ENCODE measurements around the gene ECE1. TPM values are rescaled to one million over a fixed set of nuclear protein-coding genes. Genes with fewer than 3 reads are reported as not detected.

The ECE1 gene
- total and polyA plus RNA-seq, 10 of the 15 experiments (the other 5 are each of a cell fraction or from before 2014, with no cell fraction given), result 0.97 to 81.0 (median 37.0) TPM

DNA sequence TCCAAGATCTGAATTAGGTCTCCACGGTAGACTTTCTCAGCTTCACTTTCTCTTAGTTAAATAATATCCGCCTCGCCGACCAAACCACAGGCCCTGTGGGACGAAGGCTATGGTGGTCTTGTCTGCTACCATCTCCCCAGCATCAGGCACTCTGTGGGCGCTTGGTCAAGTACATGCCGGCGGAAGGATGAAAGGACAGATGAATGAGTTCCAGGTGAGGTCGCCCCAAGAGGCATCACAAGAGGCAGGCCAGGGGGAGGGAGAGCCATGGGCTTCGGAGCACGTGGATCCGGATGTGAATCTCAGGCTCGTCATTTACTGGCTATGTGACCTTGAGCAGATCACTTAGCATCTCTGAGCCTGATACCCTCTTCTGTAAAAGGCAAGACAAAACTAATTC lies 33.5 kb downstream of the ECE1 start:
- Histone ChIP-seq H3K4me1 (ENCODE audit: control insufficient read depth, insufficient read depth, low read length) (no peaks in the 10 kb centered on the region), H2AFZ (ENCODE audit: control insufficient read depth, low read depth, low read length) (no peak overlapping the region), H3K79me2 (ENCODE audit: control insufficient read depth, insufficient read depth, low read length) (no peaks in the 10 kb centered on the region), H3K27ac (ENCODE audit: control insufficient read depth, insufficient read depth) (no peak overlapping the region), H3K27me3 (replicated peaks in 1 of 2; ENCODE audit: control insufficient read depth in 2 of 2, insufficient read depth in 2 of 2, low read length in 1 of 2) (no peaks in the 10 kb centered on the region), H3K4me3 (no peak overlapping the region), H3K9ac (ENCODE audit: control insufficient read depth, insufficient read depth, low read length) (no peak overlapping the region), H3K4me2 (ENCODE audit: control insufficient read depth, insufficient read depth) (no peak overlapping the region), H3K36me3 (ENCODE audit: control insufficient read depth in 2 of 2, insufficient read depth in 2 of 2, low read length in 1 of 2) (peaks cover 6 to 30% of the 10 kb centered on the region in 2 experiments; a peak in 3 of 4 replicates), H3K9me3 (replicated peaks; ENCODE audit: control insufficient read depth, insufficient read depth, low read length) (no peaks in the 10 kb centered on the region), H4K20me1 (ENCODE audit: control insufficient read depth, insufficient read depth) (no peaks in the 10 kb centered on the region)
- in situ Hi-C loops (cut with MboI), result loop anchor here (5.0 kb wide), 1 partner anchor 111 kb away; no protein-coding TSS in a partner anchor
- intact Hi-C loops (cut with micrococcal nuclease; ENCODE audit: unreplicated experiment), result no loop called here
- ChIA-PET RAD21 (ENCODE audit: unreplicated experiment) (interaction anchor here (1.7 to 8.3 kb wide), 2 partner anchors 88 to 111 kb away, joined by 4 to 132 read pairs; no protein-coding TSS in a partner anchor), POLR2A (no interaction called here), CTCF (interaction anchor here (1.0 to 6.7 kb wide), 5 partner anchors 14 to 111 kb away, joined by 3 to 207 read pairs (median 20); partner anchors contain the start of gene ECE1), SMC1A (ENCODE audit: uncharacterized antibody, unreplicated experiment) (interaction anchor here (1.1 to 3.5 kb wide), 2 partner anchors 24 to 110 kb away, joined by 3 to 82 read pairs; no protein-coding TSS in a partner anchor)
- 70% methylated on average over 13 of the region's 13 CpGs for WGBS (ENCODE audit: insufficient coverage, insufficient replicate concordance, low lambda C conversion rate, missing lambda C conversion rate)
- TF ChIP-seq POLR2AphosphoS5 (IDR thresholded peaks at IDR 0.05; ENCODE audit: low read length) (no peak), GABPA (IDR thresholded peaks at IDR 0.05; ENCODE audit: low read depth) (no peak)
- FAIRE-seq (no peak), DNase-seq (ENCODE audit: low read depth, low spot score) (no peak), ATAC-seq (no peak)
- BruUV-seq (replicated peaks), result no TSS peak

DNA sequence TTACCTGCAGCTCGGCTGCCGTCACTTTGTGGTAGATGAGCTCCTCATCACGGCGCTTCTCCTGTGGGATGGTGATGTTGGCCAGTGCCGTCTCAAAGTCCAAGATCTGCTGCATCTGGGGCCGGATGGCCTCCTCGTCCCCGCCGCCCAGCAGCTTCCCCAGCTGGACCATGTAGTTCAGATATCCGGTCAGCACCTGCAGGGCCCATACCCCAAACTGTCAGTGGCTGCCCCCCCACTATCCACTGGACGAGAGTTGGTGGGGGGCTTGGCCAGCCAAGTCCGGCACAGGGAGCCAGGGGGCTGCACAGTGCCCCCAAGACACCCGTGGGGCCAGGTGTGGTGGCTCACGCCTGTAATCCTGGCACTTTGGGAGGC lies 34.3 kb downstream of the ECE1 start:
- DNase-seq (ENCODE audit: low read depth, low spot score) (no peak), FAIRE-seq (no peak), ATAC-seq (no peak)
- Histone ChIP-seq H3K9me3 (replicated peaks; ENCODE audit: control insufficient read depth, insufficient read depth, low read length) (no peaks in the 10 kb centered on the region), H3K4me1 (ENCODE audit: control insufficient read depth, insufficient read depth, low read length) (no peaks in the 10 kb centered on the region), H3K79me2 (ENCODE audit: control insufficient read depth, insufficient read depth, low read length) (no peaks in the 10 kb centered on the region), H3K4me2 (ENCODE audit: control insufficient read depth, insufficient read depth) (no peak overlapping the region), H3K27ac (ENCODE audit: control insufficient read depth, insufficient read depth) (no peak overlapping the region), H3K9ac (ENCODE audit: control insufficient read depth, insufficient read depth, low read length) (no peak overlapping the region), H3K4me3 (no peak overlapping the region), H3K36me3 (ENCODE audit: control insufficient read depth in 2 of 2, insufficient read depth in 2 of 2, low read length in 1 of 2) (peaks cover 6 to 30% of the 10 kb centered on the region in 2 experiments; a peak in 3 of 4 replicates), H2AFZ (ENCODE audit: control insufficient read depth, low read depth, low read length) (no peak overlapping the region), H4K20me1 (ENCODE audit: control insufficient read depth, insufficient read depth) (no peaks in the 10 kb centered on the region), H3K27me3 (replicated peaks in 1 of 2; ENCODE audit: control insufficient read depth in 2 of 2, insufficient read depth in 2 of 2, low read length in 1 of 2) (no peaks in the 10 kb centered on the region)
- in situ Hi-C loops (cut with MboI), result loop anchor here (5.0 kb wide), 1 partner anchor 111 kb away; no protein-coding TSS in a partner anchor
- ChIA-PET POLR2A (interaction anchor here (0.7 kb wide), 1 partner anchor 32 kb away, joined by 3 read pairs; no protein-coding TSS in a partner anchor), RAD21 (ENCODE audit: unreplicated experiment) (interaction anchor here (1.2 to 8.3 kb wide), 10 partner anchors 14 to 111 kb away, joined by 3 to 132 read pairs (median 7); partner anchors contain the start of gene ECE1), CTCF (interaction anchor here (0.5 to 6.7 kb wide), 18 partner anchors 10 to 403 kb away, joined by 3 to 207 read pairs (median 5); partner anchors contain the start of gene ECE1), SMC1A (ENCODE audit: uncharacterized antibody, unreplicated experiment) (interaction anchor here (0.9 to 3.5 kb wide), 7 partner anchors 14 to 118 kb away, joined by 3 to 82 read pairs (median 5); no protein-coding TSS in a partner anchor)
- intact Hi-C loops (cut with micrococcal nuclease; ENCODE audit: unreplicated experiment), result loop anchor here (1.0 kb wide), 1 partner anchor 112 kb away; no protein-coding TSS in a partner anchor
- no TSS peak for BruUV-seq (replicated peaks)
- 68% methylated on average over 14 of the region's 14 CpGs for WGBS (ENCODE audit: insufficient coverage, insufficient replicate concordance, low lambda C conversion rate, missing lambda C conversion rate)
- TF ChIP-seq, protein P1, sequence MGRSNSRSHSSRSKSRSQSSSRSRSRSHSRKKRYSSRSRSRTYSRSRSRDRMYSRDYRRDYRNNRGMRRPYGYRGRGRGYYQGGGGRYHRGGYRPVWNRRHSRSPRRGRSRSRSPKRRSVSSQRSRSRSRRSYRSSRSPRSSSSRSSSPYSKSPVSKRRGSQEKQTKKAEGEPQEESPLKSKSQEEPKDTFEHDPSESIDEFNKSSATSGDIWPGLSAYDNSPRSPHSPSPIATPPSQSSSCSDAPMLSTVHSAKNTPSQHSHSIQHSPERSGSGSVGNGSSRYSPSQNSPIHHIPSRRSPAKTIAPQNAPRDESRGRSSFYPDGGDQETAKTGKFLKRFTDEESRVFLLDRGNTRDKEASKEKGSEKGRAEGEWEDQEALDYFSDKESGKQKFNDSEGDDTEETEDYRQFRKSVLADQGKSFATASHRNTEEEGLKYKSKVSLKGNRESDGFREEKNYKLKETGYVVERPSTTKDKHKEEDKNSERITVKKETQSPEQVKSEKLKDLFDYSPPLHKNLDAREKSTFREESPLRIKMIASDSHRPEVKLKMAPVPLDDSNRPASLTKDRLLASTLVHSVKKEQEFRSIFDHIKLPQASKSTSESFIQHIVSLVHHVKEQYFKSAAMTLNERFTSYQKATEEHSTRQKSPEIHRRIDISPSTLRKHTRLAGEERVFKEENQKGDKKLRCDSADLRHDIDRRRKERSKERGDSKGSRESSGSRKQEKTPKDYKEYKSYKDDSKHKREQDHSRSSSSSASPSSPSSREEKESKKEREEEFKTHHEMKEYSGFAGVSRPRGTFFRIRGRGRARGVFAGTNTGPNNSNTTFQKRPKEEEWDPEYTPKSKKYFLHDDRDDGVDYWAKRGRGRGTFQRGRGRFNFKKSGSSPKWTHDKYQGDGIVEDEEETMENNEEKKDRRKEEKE (IDR thresholded peaks at IDR 0.05), result no peak
- TF ChIP-seq DPF2 (IDR thresholded peaks at IDR 0.05), result no peak
- TF ChIP-seq RBBP5 (conservative IDR thresholded peaks at IDR 0.05), result no peak
- TF ChIP-seq SRF (IDR thresholded peaks at IDR 0.05; ENCODE audit: low read depth in 2 of 2, low read length in 2 of 2), result no peak

Data from GM12878 (cell line).